NCI-H1092 (cell line): ENCODE data around the gene TOLLIP.
"Not testable (repeated sequence)": the region's sequence is repeated elsewhere in the genome, so short reads cannot be mapped to it uniquely, and the experiment has no call there.

ENCODE experiments used
- DNase-seq: peaks from one replicate; lab custom pipeline; 2025; lab: John Stamatoyannopoulos, UW

Gene TOLLIP

GRCh38 chr11:1343391-1344055 lies 34.1 kb upstream of the TOLLIP start:
- no peak for DNase-seq

GRCh38 chr11:1342946-1343345 lies 33.5 kb upstream of the TOLLIP start:
- DNase-seq, result no peak

- DNase-seq, result no peak
Observed at GRCh38 chr11:1341928-1342524, 32.6 kb upstream of the TOLLIP start.

DNA sequence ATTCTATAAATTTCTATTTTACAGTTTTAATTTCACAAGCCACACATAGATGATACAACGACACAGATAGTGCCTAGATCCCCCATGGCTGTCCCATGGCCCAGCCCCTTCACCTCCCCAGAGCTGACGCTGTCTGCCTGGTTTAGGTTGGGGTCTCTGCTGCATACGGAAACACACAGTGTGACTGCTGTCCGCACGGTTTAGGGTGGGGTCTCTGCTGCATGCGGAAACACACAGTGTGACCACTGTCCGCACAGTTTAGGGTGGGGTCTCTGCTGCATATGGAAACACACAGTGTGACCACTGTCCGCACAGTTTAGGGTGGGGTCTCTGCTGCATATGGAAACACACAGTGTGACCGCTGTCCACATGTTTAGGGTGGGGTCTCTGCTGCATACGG lies 31.8 kb upstream of the TOLLIP start:
- DNase-seq, result not testable (repeated sequence)

DNA sequence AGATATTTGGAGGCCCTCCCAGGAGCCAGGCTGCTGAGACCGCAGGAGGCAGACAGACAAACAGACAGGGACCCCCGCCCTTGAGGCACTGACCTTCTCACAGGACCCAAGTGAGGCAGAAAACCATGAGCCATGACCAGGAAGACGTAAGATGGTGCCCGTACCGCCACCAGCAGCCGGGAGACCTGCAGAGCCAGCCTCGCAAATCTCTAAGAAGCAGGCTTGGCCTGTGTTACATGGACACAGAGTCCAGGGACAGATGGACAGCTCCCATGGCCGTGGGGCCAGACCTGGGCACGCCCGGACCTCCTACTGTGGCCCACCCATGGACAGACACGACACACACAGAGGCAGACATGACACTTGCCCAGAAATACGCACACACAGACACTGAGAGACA lies 30.7 kb upstream of the TOLLIP start:
- no peak for DNase-seq

GRCh38 chr11:1339066-1339675 lies 29.7 kb upstream of the TOLLIP start:
- no peak for DNase-seq

DNA sequence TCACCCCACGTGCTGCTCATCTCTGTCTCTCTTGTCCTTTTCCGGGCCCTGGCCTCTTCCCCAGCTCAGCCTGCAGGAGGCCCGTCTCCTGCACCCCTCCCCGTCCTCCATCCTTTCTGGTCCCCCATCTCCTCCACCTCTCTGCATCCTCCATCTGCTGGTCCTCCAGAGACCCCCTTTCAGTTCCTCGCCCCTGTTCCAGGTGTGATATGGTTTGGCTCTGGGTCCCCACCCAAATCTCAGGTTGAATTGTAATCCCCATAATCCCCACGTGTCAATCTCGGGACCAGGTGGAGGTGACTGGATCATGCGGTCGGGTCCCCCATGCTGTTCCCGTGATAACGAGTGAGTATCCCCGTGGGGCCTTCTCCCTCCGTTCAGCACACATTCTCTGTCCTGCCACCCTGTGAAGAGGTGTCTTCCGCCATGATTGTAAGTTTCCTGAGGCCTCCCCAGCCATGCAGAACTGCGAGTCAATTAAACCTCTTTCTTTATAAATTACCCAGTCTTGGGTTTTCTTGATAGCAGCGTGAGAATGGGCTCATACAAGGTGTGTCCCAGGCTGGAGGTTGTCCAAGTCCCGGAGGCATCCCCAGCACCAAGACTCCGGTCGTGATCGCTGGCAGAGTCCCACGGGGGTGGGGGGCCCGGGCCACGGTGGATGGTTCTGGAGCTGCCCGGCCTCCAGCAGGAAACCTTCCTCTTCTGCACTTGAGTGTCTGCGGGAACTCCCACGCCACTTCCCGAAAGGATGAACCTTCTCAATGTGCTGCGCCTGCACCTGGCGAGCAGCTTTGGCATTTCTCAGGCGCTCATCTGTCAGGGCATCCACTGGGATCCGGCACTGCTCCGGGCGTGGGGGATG lies 29.0 kb upstream of the TOLLIP start:
- DNase-seq, result no peak

GRCh38 chr11:1337647-1338007 lies 28.2 kb upstream of the TOLLIP start:
- no peak for DNase-seq

- no peak for DNase-seq
Observed at GRCh38 chr11:1336836-1337646, 27.6 kb upstream of the TOLLIP start.

- peak; percentile 14 for DNase-seq
Observed at GRCh38 chr11:1335811-1336761, 26.7 kb upstream of the TOLLIP start.

GRCh38 chr11:1335264-1335810 lies 25.9 kb upstream of the TOLLIP start:
- no peak for DNase-seq

DNA sequence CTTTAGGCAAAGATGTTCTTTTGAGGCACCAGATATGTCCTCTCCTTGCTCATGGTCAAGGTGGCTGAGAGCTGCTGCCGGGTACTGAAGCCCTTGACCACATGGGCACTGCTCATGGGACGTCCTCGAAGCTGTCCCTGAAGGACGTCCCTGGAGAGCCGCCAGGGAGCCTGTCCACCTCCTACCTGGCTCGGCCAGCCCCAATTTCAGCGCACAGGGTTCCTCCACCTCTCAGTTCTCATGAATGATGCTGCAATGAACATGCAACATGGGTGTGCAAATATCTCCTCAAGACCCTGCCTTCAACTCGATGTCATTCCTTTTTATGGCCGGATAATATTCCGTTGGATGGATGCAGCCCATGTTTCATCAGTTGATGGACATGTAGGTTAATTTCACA lies 24.4 kb upstream of the TOLLIP start:
- no peak for DNase-seq

DNA sequence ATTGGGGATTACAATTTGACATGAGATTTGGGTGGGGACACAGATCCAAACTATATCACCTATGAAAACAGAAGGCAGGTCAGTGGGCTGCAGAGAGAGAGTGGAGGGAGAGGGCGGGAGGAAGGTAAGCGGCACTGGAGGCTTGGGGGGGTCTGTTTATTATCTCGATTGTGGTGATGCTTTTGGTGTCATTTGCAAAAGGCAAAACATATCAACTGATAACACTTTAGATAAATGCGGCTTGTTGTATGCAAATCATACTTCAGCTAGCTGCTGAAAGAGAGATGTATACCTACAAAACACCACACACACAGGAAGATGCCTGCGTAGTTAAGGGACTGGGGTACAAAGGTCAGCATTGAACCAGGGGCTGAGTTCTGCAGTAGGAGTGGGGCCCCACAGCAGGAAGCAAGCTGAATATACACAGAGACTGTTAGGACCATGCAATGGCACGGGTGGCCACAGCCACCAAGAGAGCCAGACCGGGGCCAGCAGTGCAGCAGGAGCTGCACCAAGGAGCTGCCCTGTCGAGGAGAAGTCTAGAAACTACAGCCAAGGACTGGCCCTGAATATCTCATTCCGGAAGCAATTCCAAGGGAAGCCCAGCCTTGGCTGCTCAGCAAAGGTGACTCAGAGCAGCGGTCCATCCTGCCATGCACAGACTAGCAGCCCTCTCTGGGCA lies 23.8 kb upstream of the TOLLIP start:
- DNase-seq, result no peak

DNA sequence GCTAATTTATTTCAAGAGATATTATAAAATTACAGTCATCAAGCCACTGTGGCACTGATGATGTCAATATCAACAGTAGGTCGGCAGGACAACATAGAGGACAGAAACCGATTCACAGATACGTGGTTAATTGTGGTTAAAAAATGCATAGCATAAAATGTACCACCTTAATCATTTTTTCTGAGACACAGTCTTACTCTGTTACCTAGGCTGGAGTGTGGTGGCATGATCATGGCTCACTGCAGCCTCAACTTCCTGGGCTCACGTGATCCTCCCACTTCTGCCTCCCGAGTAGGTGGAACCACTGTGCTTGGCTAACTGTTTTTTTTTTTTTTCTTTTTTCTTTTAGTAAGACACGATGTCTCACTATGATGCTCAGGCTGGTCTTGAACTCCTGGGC lies 21.0 kb upstream of the TOLLIP start:
- DNase-seq, result no peak

DNA sequence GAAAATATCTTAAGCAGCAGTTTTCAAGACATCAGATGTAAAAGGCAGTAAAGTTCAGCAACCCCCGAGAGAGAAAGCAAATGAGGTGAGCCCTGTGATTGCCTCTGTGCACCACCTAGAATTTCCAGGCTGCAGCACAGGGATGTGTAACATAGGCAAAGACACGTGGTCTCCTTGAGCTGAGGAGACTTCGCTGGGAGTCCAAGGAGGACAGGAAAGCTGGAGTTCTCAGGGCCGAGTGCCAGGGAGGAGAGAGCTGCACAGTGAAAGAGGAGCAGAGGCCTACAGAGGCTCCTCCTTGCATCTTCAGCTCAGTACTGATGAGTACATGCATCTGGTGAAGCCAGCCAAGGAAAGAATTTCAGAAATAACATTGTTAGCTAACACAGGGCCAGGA lies 17.6 kb upstream of the TOLLIP start:
- no peak for DNase-seq

DNA sequence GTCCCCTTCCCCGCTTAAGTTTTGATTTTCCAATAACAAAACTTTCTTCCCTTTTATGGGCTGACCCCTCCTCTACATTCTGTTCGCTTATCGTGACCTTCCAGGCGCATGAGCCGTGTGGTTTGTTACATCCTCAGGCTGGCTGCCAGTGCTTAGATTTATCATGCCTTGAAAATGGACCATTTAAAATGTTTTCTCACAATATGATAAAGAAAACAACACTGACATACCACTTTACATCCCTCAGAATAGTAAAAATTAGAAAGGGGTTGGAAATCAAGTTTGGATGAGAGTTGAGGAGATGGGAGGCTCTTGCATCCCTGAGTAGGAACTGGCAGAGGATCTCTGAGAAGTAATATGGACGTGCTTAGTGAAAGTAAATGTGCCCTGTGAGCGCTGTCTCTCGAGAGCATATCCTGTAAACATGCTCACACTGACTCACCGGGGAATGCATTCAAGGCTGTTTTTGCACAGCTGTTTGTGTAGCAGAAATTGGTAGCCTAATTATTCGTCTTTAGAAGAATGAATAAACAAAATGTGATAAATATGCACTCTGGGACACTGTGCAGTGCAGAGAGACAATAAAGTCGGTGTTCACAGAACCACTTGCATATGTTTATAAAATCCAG lies 17.1 kb upstream of the TOLLIP start:
- no peak for DNase-seq

DNA sequence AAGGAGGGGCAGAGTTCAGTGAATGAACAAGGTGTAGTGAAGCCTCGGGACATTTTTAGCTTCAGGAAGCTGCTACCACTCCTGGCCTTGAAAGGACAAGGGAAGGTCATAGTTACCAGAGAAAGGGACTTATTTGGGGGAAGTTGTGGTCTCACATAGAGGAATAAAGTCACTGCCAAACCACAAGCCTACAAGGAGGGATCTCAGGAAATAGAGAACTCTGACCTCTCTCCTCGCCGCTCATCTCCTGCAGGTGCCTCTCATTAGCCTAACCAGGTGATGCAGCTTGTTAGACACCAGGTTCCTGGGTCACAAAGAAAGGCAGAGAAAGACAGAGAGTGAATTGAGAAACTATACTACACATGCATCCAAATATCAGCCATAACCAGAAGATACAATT lies 14.3 kb upstream of the TOLLIP start:
- DNase-seq, result no peak

DNA sequence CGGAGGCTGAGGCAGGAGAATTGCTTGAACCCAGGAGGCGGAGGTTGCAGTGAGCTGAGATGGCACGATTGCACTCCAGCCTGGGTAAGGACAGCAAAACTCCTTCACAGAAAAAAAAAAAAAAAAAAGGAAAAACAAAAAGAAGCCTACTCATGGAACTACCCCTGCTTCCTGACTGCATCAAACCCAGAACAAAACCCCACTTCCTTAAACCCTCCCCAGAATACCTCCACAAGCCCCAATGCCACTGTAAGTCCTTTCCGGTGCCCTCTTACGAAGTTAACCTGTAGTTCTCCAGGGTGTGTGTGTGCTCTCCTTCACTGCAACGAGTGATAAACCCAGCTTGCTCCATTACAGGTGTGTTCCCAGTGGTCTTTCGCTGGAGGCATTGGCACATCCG lies 8.6 kb upstream of the TOLLIP start:
- DNase-seq, result no peak

GRCh38 chr11:1317432-1317831 lies 8.0 kb upstream of the TOLLIP start:
- DNase-seq, result no peak
